Measurements from ENCODE around the gene BET1L.
"Not testable (repeated sequence)": the region's sequence is repeated elsewhere in the genome, so short reads cannot be mapped to it uniquely, and the experiment has no call there.

Gene BET1L

DNA sequence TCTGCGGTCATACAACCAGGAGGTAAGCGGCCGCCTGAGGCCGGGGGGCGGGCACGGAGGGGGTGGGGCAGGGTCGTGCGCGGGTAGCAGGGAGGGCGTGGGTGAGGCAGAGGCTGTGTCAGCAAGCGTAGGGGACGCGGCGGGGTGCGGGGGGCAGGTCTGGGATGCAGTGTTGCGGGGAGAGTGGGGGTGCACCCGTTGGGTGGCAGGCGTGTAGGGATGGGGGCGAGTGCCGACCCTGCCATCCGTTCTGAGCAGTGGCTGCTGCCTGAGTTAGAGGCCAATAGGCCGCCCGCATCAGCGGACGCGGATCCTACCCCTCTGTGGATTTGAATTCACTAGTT, 1.7 kb upstream of the BET1L start:
- DNase-seq, result no peak

- no peak for DNase-seq
Observed at GRCh38 chr11:208181-208916, 1.1 kb upstream of the BET1L start.

DNA sequence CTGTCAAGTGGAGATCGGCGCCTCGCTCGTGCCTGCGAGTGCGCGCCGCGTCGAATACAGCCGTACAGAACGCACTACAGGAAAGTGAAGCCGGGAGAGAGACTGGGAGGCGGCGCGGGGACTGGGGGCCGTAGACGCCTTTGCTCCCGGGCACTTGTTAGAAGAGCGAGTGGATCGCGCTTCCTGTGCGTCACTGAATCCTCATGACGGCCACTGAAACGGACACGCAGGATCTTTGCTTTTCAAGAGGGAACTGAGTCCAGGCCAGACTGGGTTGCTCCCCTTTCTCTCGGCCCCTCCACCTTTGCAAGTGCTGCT, 623 bp upstream of the BET1L start:
- DNase-seq, result no peak

DNA sequence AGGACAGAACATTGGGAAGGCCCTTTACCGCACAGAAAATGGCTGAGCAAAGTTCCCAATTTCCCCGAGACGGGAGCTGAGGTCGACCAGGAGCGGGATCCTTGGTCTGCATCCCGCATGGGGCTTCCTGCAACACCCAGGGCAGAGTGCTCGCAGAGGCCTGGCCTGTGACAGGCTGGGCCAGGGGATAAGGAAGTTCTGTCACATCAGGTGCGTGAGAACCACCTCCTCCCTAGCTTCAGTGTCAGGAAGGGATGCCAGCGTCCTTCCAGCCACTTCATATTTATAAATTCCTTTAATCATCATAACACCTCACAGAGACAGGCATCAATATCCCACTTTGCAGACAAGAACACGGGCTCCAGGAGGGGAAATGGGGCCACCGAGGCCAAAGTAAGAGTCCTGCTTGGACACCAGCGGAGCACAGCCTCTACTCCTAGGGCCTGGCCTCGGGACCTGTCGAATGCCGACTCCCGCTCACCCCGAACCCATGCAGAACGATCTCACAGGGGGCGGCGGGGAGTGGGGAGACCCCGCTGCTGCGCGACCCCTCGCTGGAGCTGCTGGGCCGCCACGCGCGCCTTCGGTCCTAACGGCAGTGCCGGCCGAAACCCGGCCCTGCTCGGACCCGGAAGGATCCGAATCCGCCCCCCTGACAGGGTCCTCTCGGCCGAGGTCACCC, 532 bp downstream of the BET1L start:
- DNase-seq, result no peak

DNA sequence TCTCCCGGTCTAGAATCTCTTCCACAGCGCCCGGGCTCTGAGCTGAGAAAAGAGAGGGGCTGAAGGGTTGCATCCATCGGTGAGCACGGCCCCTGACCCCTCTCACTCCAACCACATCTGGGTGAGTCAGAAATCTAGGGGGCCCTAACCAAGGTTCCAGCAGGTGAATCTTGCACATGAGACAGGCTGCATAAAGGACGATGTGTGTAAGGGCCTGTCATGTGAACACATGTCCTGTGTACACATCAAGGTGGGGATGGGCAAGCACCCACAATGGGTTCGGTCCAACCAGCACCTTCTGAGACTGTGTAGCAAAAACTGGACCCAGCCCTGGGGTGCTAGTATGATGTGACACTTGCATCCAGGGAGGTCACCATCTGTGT, 1.2 kb downstream of the BET1L start:
- DNase-seq, result no peak

- DNase-seq, result no peak
Observed at GRCh38 chr11:205221-206001, 1.8 kb downstream of the BET1L start.

DNA sequence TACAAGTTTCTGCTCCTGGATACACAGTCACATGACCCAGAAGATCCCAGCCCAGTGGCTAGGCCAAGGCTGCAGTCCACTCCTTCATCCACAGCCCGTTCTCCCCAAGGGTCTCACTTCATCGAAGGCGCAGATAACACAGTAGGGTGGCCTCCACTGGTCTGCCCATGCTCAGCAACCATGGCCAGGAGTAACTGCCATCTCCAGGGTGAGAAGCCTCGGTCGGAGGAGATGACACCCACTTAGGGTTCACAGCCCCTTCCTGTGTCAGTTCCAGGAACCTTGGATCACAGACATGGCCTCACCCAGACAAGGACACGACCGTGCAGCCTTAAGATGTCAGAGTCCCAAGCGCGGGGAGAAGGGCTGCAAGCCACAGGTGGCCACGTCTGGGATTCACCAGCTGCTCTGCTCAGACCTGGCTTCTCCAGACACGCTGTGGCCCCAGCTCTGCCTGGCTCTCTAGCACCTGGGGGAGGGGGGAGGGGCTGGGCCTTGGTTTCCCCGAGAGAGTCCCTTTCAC, 2.6 kb downstream of the BET1L start:
- no peak for DNase-seq

- no peak for DNase-seq
Observed at GRCh38 chr11:203945-204586, 3.1 kb downstream of the BET1L start.

DNA sequence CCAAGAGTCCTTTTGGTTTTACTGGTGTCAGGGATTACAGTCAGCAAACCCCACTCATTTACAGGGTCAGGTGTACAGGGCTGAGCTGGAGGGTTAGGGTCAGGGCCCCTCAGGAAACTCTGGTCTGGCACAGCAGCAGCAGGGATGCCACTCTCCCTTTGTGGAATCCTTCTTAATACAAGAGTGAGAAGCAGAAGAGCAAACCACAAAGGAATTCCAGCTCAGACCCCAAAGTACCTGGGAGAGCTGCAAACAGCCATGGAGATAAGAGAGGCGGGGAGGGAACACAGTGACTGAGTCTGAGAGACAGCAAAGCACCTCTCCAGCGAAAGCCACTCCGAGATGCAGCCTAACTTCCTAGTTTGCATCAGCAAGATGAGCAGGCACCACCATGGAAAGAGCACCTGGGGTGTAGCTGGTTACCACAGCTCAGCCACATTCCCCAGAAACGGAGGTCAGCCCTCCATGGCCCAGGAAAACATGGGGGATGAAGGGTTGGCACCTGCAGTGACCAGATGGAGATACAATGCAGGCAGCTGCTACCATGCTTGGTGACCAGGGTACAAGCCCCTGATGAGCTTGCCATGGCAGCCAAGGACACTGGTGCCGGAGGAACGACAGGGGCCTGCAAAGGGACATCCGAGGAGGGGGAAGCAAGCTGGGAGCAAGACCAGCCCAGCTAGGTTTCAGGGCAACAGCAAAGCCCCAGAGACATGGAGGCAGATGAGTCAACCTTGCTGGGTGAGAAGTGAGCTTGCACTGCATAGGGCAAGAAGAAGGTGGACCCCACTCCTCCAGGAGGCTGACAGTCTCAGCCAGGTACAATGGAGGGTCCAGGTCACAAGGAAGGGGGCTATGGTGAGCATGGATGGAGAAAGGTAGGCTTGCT, 3.9 kb downstream of the BET1L start:
- no peak for DNase-seq

DNA sequence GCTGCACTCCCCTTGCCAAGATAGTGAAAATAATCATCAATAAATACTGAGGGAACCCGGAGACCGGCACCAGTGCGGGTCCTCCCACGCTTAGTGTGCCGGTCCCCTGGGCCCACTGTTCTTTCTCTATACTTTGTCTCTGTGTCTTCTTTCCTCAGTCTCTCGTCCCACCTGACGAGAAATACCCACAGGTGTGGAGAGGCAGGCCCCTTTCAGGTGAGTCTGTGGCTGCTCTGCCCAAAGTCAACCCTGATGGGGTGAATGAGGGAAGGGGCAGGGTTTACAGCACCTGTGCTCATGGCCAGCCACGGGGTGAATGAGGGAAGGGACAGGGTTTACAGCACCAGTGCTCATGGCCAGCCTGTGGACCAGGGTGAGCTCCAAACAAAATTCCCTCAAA, 4.7 kb downstream of the BET1L start:
- DNase-seq, result no peak

GRCh38 chr11:201966-202365, 5.2 kb downstream of the BET1L start:
- no peak for DNase-seq

DNA sequence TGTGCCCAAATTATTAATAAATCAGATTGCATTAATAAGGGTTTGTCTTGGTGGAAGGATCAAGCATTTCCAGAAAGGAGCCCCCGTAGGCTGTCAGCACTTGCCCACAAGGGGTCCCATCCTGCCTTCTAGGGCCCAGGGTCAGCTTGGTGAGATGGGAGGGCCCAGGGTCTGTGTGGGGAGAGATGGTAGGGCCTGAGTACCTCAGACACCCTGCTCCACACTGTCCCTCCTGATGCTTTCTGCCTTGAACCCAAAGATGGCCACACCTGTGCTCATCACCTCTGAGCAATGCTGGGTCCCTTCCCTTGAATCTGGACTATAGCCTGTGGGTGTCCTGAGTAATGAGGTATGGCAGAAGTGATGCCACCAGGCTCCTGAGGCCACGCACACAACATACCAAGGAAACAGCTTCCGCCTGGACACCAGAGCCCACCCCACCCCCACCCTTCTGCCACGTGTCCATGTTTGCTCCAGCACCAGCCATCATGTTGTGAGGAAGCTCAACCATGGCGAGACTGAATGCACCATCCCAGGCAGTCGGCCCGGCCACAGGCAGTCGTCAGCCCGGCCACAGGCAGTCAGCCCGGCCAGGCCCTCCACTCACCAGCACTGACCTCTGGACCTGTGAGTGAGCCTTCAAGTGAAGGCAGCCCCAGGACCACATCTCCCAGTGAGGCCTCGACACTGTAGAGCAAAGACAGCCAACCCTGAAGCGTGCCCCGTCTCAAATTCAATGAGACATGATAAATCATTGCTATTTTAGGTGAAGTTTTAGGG, 6.8 kb downstream of the BET1L start:
- DNase-seq, result no peak

GRCh38 chr11:199782-200181, 7.4 kb downstream of the BET1L start:
- DNase-seq, result no peak

DNA sequence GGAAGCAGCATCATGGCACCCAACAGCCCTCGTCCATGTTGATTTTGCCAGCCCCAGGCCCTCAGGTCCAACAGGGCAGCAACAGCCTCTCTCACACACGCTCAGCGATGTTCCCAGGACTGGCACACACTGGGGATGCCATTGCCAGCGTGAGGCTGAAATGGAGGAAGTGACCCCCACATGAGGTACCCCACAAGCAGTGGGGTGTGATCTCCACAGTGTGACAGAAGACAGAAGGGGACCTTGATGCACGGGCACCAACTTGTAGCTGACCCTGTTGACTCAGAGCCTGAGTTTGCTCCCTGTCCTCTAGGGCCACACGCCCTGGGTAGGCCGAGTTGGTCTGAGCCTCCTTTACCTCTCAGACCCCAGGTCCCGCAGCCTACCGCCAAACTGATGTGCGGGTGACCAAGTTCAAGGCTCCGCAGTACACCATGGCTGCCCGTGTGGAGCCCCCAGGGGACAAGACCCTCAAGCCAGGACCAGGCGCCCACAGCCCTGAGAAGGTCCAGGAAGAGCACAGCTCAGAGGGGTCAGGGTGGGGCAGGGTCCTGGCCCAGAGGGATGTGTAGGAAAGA, 8.1 kb downstream of the BET1L start:
- DNase-seq, result no peak

DNA sequence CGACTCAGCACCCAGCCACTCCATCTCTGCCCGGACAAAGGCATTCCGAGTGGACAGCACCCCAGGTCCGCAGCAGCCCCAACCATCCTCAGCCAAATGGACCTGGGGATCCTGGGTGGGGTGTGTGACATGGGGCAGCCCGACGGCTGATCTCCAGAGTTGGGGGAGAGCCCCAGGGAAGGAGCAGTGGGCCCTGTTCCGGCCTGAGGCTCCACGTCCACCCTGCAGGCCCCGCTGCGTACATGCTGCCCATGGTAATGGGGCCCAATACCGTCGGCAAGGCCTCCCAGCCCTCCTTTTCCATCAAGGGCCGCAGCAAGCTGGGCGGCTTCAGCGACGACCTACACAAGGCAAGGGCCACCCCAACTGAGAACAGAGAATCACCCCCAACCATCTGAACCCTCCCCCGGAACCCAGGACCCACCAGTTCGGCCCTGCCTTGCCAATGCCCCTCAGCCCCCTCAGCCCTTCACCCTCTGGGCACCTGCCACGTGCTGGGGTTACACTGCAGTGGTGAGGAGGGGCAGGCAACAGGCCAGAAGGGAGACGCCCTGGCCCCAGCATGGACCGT, 8.9 kb downstream of the BET1L start:
- no peak for DNase-seq

DNA sequence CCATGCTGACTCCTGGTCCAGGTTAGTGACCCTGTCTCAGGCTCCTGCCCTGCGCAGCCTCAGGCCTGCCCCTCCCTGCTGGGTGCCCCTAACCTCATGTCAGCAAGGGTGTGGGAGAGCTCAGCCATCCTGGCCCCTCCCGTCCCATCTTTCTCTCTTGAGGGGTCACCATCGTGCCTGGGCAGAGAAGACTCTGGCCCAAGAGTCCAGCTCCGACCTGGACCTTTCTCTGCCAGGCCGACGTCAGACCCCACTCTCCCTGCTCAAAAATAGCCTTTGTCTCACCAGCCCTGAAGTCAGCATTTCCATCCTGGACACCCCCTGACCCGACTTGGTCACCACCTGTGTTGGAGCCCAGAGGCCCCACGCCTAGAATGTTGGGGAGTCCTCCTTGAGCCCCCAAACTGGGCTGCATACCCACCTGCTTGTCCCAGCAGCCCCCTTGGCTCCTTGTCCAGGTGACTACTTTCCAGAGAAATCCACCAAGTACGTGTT, 9.4 kb downstream of the BET1L start:
- DNase-seq, result no peak

GRCh38 chr11:196786-197731, 10.1 kb downstream of the BET1L start:
- no peak for DNase-seq

GRCh38 chr11:193481-193880, 13.7 kb downstream of the BET1L start:
- DNase-seq, result not testable (repeated sequence)

- not testable (repeated sequence) for DNase-seq
Observed at GRCh38 chr11:192674-193128, 14.5 kb downstream of the BET1L start, which contains the start of gene SCGB1C1. SCGB1C1 (plus strand) TSS chr11:193078; CDS start chr11:193100, 22 bp downstream.
